Measurements from ENCODE around the gene KCNJ4. TPM values are rescaled to one million over a fixed set of nuclear protein-coding genes. Genes with fewer than 3 reads are reported as not detected.

The KCNJ4 gene
- total and polyA plus RNA-seq, 10 of the 15 experiments (the other 5 are each of a cell fraction or from before 2014, with no cell fraction given): not detected

DNA sequence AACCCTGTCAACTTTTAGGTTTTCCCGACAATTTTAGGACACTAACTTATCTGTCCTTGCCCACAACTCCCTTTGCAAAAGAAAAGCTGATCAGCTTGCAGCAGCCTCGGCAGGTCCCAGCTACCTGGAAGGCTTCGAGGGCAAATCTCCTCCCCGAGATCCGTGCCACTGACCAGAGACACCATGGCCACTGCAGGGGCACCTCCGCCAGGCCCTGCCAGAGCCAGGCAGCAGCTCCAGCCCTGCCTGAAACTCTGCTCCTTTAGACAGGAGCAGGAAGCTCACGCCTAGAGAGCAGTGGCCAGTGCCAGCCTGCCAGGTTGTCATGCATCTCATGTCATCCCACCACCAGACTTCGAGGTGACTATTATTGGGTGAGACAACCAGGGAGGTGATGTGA is 21.1 kb downstream of the KCNJ4 start:
- POLR2A ChIA-PET: no interaction called here
- DNase-seq (ENCODE audit: low read depth, low spot score) (no peak), FAIRE-seq (no peak), ATAC-seq (no peak)
- Histone ChIP-seq H3K9me3 (replicated peaks; ENCODE audit: control insufficient read depth, insufficient read depth, low read length) (no peaks in the 10 kb centered on the region), H3K9ac (ENCODE audit: control insufficient read depth, insufficient read depth, low read length) (no peak overlapping the region), H3K27me3 (replicated peaks in 1 of 2; ENCODE audit: control insufficient read depth in 2 of 2, insufficient read depth in 2 of 2, low read length in 1 of 2) (peaks cover 0 to 4% of the 10 kb centered on the region in 2 experiments; a peak in 2 of 4 replicates), H3K4me1 (ENCODE audit: control insufficient read depth, insufficient read depth, low read length) (no peaks in the 10 kb centered on the region), H3K79me2 (ENCODE audit: control insufficient read depth, insufficient read depth, low read length) (no peaks in the 10 kb centered on the region), H4K20me1 (ENCODE audit: control insufficient read depth, insufficient read depth) (no peaks in the 10 kb centered on the region), H2AFZ (ENCODE audit: control insufficient read depth, low read depth, low read length) (no peak overlapping the region), H3K4me2 (ENCODE audit: control insufficient read depth, insufficient read depth) (no peak overlapping the region), H3K27ac (ENCODE audit: control insufficient read depth, insufficient read depth) (no peak overlapping the region), H3K36me3 (ENCODE audit: control insufficient read depth in 2 of 2, insufficient read depth in 2 of 2, low read length in 1 of 2) (no peaks in the 10 kb centered on the region), H3K4me3 (no peak overlapping the region)
- TF ChIP-seq SIX5 (IDR thresholded peaks at IDR 0.05; ENCODE audit: low read depth, low read length, severe bottlenecking) (no peak), BACH1 (IDR thresholded peaks at IDR 0.05; ENCODE audit: borderline replicate concordance) (no peak), USF2 (IDR thresholded peaks at IDR 0.05; ENCODE audit: borderline replicate concordance, low read depth, low read length) (no peak), E2F4 (IDR thresholded peaks at IDR 0.05; ENCODE audit: low read depth, low read length) (no peak), GABPA (IDR thresholded peaks at IDR 0.05; ENCODE audit: low read depth) (no peak), BHLHE40 (IDR thresholded peaks at IDR 0.05; ENCODE audit: borderline replicate concordance in 1 of 2, low read depth in 2 of 2, low read length in 1 of 2) (no peak), SUZ12 (IDR thresholded peaks at IDR 0.05; ENCODE audit: unreplicated experiment) (no peak), HSF1 (IDR thresholded peaks at IDR 0.05; ENCODE audit: low read depth, low read length) (no peak)
- in situ Hi-C loops (cut with MboI): no loop called here
- intact Hi-C loops (cut with micrococcal nuclease; ENCODE audit: unreplicated experiment): no loop called here
- BruUV-seq (replicated peaks): no TSS peak
- RAD21 ChIA-PET (ENCODE audit: unreplicated experiment): no interaction called here
- 15% methylated on average over 8 of the region's 8 CpGs for WGBS (ENCODE audit: insufficient coverage, insufficient replicate concordance, low lambda C conversion rate, missing lambda C conversion rate)
- CTCF ChIA-PET: interaction anchor here (1.8 kb wide), 1 partner anchor 138 kb away, joined by 4 read pairs; no protein-coding TSS in a partner anchor
- SMC1A ChIA-PET (ENCODE audit: uncharacterized antibody, unreplicated experiment): no interaction called here
